ENCODE measurements around the gene OR8B2. TPM values are rescaled to one million over a fixed set of nuclear protein-coding genes. Genes with fewer than 3 reads are reported as not detected.

Gene OR8B2
- total RNA-seq, 1 donor from 2014 or later, result not detected

DNA sequence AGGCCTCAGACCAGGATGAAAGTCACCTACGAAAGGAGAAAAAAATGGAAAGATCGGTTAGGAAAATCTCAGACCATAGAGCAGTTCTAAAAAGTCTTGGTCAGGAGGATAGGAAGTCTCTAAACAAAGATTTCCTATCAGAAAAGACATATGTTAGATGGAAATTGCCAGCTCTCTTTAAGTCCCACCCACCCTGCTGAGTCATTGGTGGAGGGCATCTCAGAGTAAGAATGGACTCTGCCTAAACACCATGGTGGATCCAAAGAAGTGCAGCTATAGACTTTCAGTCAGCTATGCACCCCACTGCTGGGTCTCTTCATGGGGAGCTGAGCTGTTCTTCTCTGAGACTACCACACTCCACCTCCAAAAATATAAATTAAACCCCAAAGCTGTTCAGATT lies 3.7 kb downstream of the OR8B2 start:
- Histone ChIP-seq H3K36me3 (ENCODE audit: control insufficient read depth, insufficient read depth, low read length) (no peaks in the 10 kb centered on the region), H3K4me3 (ENCODE audit: low read depth, low read length) (no peak overlapping the region), H3K27me3 (ENCODE audit: control insufficient read depth, insufficient read depth, low read length) (no peaks in the 10 kb centered on the region)
- TF ChIP-seq CTCF (IDR thresholded peaks at IDR 0.05; ENCODE audit: insufficient read depth, low read length, poor library complexity, severe bottlenecking), result no peak
- DNase-seq (ENCODE audit: low read depth), result no peak

- DNase-seq (ENCODE audit: low read depth), result no peak
- Histone ChIP-seq H3K4me3 (ENCODE audit: low read depth, low read length) (no peak overlapping the region), H3K27me3 (ENCODE audit: control insufficient read depth, insufficient read depth, low read length) (no peaks in the 10 kb centered on the region), H3K36me3 (ENCODE audit: control insufficient read depth, insufficient read depth, low read length) (no peaks in the 10 kb centered on the region)
- no peak for TF ChIP-seq CTCF (IDR thresholded peaks at IDR 0.05; ENCODE audit: insufficient read depth, low read length, poor library complexity, severe bottlenecking)
These were observed 8.0 kb downstream of the OR8B2 start for GRCh38 chr11:124376280-124376679.

GRCh38 chr11:124359566-124359965 lies 24.7 kb downstream of the OR8B2 start:
- DNase-seq (ENCODE audit: low read depth), result no peak
- no peak for TF ChIP-seq CTCF (IDR thresholded peaks at IDR 0.05; ENCODE audit: insufficient read depth, low read length, poor library complexity, severe bottlenecking)
- no peaks in the 10 kb centered on the region for H3K36me3 ChIP-seq (ENCODE audit: control insufficient read depth, insufficient read depth, low read length)
- no peaks in the 10 kb centered on the region for H3K27me3 ChIP-seq (ENCODE audit: control insufficient read depth, insufficient read depth, low read length)
- no peak overlapping the region for H3K4me3 ChIP-seq (ENCODE audit: low read depth, low read length)

- TF ChIP-seq CTCF (IDR thresholded peaks at IDR 0.05; ENCODE audit: insufficient read depth, low read length, poor library complexity, severe bottlenecking), result no peak
- no peak overlapping the region for H3K4me3 ChIP-seq (ENCODE audit: low read depth, low read length)
These were observed 37.9 kb downstream of the OR8B2 start for GRCh38 chr11:124346311-124346955.

DNA sequence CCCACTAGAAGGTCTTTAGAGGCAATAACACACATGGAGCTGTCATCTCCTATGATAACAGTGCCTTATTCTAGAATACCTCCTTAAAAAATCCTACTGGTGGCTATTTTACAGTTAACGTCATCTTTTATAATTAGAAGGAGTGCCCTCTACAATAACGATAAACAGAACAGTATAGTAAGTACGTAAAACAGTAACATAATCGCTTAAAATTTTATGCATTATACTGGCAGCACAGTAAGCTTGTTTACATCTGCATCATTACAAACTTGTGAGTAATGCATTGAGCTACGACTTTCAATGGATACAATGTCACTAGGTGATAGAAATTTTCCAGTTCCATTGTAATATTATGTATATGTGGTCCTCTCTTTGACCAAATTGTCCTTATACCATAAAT lies 40.0 kb downstream of the OR8B2 start:
- TF ChIP-seq CTCF (IDR thresholded peaks at IDR 0.05; ENCODE audit: insufficient read depth, low read length, poor library complexity, severe bottlenecking), result no peak
- no peak for DNase-seq (ENCODE audit: low read depth)
- H3K27me3 ChIP-seq (ENCODE audit: control insufficient read depth, insufficient read depth, low read length), result no peaks in the 10 kb centered on the region
- H3K4me3 ChIP-seq (ENCODE audit: low read depth, low read length), result no peak overlapping the region
- no peaks in the 10 kb centered on the region for H3K36me3 ChIP-seq (ENCODE audit: control insufficient read depth, insufficient read depth, low read length)

More at GRCh38 chr11:124346311-124346955, 37.9 kb downstream of the OR8B2 start:
- no peaks in the 10 kb centered on the region for H3K36me3 ChIP-seq (ENCODE audit: control insufficient read depth, insufficient read depth, low read length)
- DNase-seq (ENCODE audit: low read depth), result no peak
- H3K27me3 ChIP-seq (ENCODE audit: control insufficient read depth, insufficient read depth, low read length), result no peaks in the 10 kb centered on the region

GRCh38 chr11:124340142-124340447 lies 44.2 kb downstream of the OR8B2 start:
- DNase-seq (ENCODE audit: low read depth), result no peak
- Histone ChIP-seq H3K27me3 (ENCODE audit: control insufficient read depth, insufficient read depth, low read length) (no peaks in the 10 kb centered on the region), H3K36me3 (ENCODE audit: control insufficient read depth, insufficient read depth, low read length) (no peaks in the 10 kb centered on the region), H3K4me3 (ENCODE audit: low read depth, low read length) (no peak overlapping the region)
- no peak for TF ChIP-seq CTCF (IDR thresholded peaks at IDR 0.05; ENCODE audit: insufficient read depth, low read length, poor library complexity, severe bottlenecking)

All from kidney epithelial cell (primary cell).